ENCODE data around the gene TSPAN4. TPM values are rescaled to one million over a fixed set of nuclear protein-coding genes. Genes with fewer than 3 reads are reported as not detected.
A peak's percentile ranks its signal among the peaks of the same experiment; 100 is the strongest.

Gene TSPAN4
- total and polyA plus RNA-seq, 11 donors: 22.7 to 93.0 (median 31.3) TPM

GRCh38 chr11:848380-848931, 5.8 kb downstream of the TSPAN4 start:
- Histone ChIP-seq H3K27me3 (peaks cover 0 to 14% (median 0%) of the 10 kb centered on the region in 9 donors), H3K9me3 (no peaks in the 10 kb centered on the region), H3K27ac (no peak overlapping the region), H3K4me1 (peaks cover 2 to 83% (median 43%) of the 10 kb centered on the region in 12 donors), H3K36me3 (peaks cover 0 to 4% (median 0%) of the 10 kb centered on the region in 9 donors), H3K4me3 (peak overlapping the region in 2 of 12 donors; percentile 57 to 59)
- WGBS, 4 donors: 34 to 48% (median 41%) methylated on average over 11 to 14 of the region's 14 CpGs
- intact Hi-C loops (cut with DNase I): loop anchor here in 7 of 10 donors (1.0 to 5.0 kb wide), 3 partner anchors 202 to 204 kb away; no protein-coding TSS in a partner anchor
- peak in 2 of 4 donors; percentile 7 to 15 for ATAC-seq
- TF ChIP-seq CTCF (IDR thresholded peaks at IDR 0.05) (peak; percentile 82 to 93 (median 88)), POLR2A (IDR thresholded peaks at IDR 0.05) (no peak)
- peak in 1 of 5 donors; percentile 61 for DNase-seq

- Histone ChIP-seq H3K4me1 (peaks cover 2 to 76% (median 37%) of the 10 kb centered on the region in 12 donors), H3K36me3 (peaks cover 0 to 8% (median 0%) of the 10 kb centered on the region in 9 donors)
- TF ChIP-seq POLR2A (IDR thresholded peaks at IDR 0.05) (no peak), CTCF (IDR thresholded peaks at IDR 0.05) (no peak)
These were observed 6.6 kb downstream of the TSPAN4 start for GRCh38 chr11:849104-849824.

GRCh38 chr11:849951-850774, 7.5 kb downstream of the TSPAN4 start:
- Histone ChIP-seq H3K36me3 (peaks cover 0 to 8% (median 0%) of the 10 kb centered on the region in 9 donors), H3K27me3 (peaks cover 0 to 14% (median 0%) of the 10 kb centered on the region in 9 donors), H3K4me1 (peaks cover 0 to 70% (median 31%) of the 10 kb centered on the region in 12 donors), H3K27ac (peak overlapping the region in 1 of 12 donors; percentile 14), H3K4me3 (peak overlapping the region in 9 of 12 donors; percentile 26 to 63 (median 52)), H3K9me3 (no peaks in the 10 kb centered on the region)
- TF ChIP-seq CTCF (IDR thresholded peaks at IDR 0.05) (no peak), POLR2A (IDR thresholded peaks at IDR 0.05) (no peak)
- intact Hi-C loops (cut with DNase I): loop anchor here in 6 of 10 donors (2.0 to 10.0 kb wide), 3 partner anchors 55 to 202 kb away; no protein-coding TSS in a partner anchor
- WGBS, 4 donors: 36 to 66% (median 48%) methylated on average over 59 to 97 of the region's 97 CpGs
- DNase-seq: no peak
- no peak for ATAC-seq

More at GRCh38 chr11:849104-849824, 6.6 kb downstream of the TSPAN4 start:
- no peak for DNase-seq
- Histone ChIP-seq H3K27ac (no peak overlapping the region), H3K27me3 (peaks cover 0 to 14% (median 0%) of the 10 kb centered on the region in 9 donors), H3K9me3 (no peaks in the 10 kb centered on the region), H3K4me3 (peak overlapping the region in 10 of 12 donors; percentile 22 to 63 (median 50))
- intact Hi-C loops (cut with DNase I): loop anchor here in 5 of 10 donors (2.0 to 5.0 kb wide), 2 partner anchors 202 to 203 kb away; no protein-coding TSS in a partner anchor
- 10 to 51% (median 39%) methylated on average over 23 to 71 of the region's 71 CpGs for WGBS, 4 donors
- no peak for ATAC-seq

Data from heart left ventricle (tissue), 16 donors.